PFSK-1 (cell line): ENCODE measurements around the gene TMEM161B.

ENCODE experiments used
- POLR2AphosphoS5 ChIP-seq: IDR thresholded peaks from 2 replicates; pipeline ENCODE4 v1.6.1; 2012; ENCODE audit warnings: low read depth, mild to moderate bottlenecking, control low read depth, low read length, moderate library complexity
- SIN3A ChIP-seq: IDR thresholded peaks from 2 replicates; pipeline ENCODE4 v1.6.1; 2012; ENCODE audit warnings: mild to moderate bottlenecking, low read length, moderate library complexity, borderline replicate concordance; ENCODE audit not compliant: insufficient read depth
- TF ChIP-seq, protein P1 (sequence below), 2 experiments: IDR thresholded peaks; 2 replicates each; pipeline versions ENCODE4 v1.6.1 to v1.8.0; 2011 to 2012; ENCODE audit warnings: low read depth in 2 of 2, low read length in 2 of 2, control low read depth in 1 of 2, inconsistent platforms in 1 of 2, mild to moderate bottlenecking in 1 of 2, moderate library complexity in 1 of 2; ENCODE audit not compliant: insufficient read depth in 1 of 2

- TF ChIP-seq POLR2AphosphoS5: no peak
- no peak for TF ChIP-seq SIN3A
- TF ChIP-seq, protein P1, sequence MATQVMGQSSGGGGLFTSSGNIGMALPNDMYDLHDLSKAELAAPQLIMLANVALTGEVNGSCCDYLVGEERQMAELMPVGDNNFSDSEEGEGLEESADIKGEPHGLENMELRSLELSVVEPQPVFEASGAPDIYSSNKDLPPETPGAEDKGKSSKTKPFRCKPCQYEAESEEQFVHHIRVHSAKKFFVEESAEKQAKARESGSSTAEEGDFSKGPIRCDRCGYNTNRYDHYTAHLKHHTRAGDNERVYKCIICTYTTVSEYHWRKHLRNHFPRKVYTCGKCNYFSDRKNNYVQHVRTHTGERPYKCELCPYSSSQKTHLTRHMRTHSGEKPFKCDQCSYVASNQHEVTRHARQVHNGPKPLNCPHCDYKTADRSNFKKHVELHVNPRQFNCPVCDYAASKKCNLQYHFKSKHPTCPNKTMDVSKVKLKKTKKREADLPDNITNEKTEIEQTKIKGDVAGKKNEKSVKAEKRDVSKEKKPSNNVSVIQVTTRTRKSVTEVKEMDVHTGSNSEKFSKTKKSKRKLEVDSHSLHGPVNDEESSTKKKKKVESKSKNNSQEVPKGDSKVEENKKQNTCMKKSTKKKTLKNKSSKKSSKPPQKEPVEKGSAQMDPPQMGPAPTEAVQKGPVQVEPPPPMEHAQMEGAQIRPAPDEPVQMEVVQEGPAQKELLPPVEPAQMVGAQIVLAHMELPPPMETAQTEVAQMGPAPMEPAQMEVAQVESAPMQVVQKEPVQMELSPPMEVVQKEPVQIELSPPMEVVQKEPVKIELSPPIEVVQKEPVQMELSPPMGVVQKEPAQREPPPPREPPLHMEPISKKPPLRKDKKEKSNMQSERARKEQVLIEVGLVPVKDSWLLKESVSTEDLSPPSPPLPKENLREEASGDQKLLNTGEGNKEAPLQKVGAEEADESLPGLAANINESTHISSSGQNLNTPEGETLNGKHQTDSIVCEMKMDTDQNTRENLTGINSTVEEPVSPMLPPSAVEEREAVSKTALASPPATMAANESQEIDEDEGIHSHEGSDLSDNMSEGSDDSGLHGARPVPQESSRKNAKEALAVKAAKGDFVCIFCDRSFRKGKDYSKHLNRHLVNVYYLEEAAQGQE (IDR thresholded peaks at IDR 0.05; ENCODE audit: insufficient read depth in 1 of 2, low read depth in 2 of 2, low read length in 2 of 2): no peak
Observed at GRCh38 chr5:88226881-88227450, 41.7 kb downstream of the TMEM161B start.
